HepG2 (cell line): ENCODE data around the gene STBD1. TPM values are rescaled to one million over a fixed set of nuclear protein-coding genes. Genes with fewer than 3 reads are reported as not detected.

Experiments
- ATAC-seq: fragments of 200-7000 bp; cut with Tn5 transposase; 3 replicates; pipeline ENCODE4 v1.9.1; 2020; ENCODE audit warnings: mild to moderate bottlenecking, moderate library complexity
- BruUV-seq: library from RNA; stranded (reverse); fragments of 400-500 nt; replicated peaks from 2 replicates; lab custom pipeline; 2021; lab: Mats Ljungman, UMichigan
- CTCF ChIA-PET: fragments of 300-600 bp; formaldehyde crosslinking; extraction: SDS; loops from one replicate; lab custom pipeline; 2021; ENCODE audit warnings: low total read pairs, inconsistent platforms, low intra/inter-chr PET ratio; lab: Yijun Ruan, JAX
- POLR2A ChIA-PET: fragments of 350-600 bp; sonication (Branson Sonifier 250); formaldehyde crosslinking; loops from one replicate; lab custom pipeline; 2020; ENCODE audit warnings: antibody characterized with exemption, inconsistent platforms; lab: Yijun Ruan, JAX
- DNase-seq: peaks from one replicate; pipeline ENCODE4 v3.0.0-alpha.2; 2015; ENCODE audit warnings: low spot score
- FAIRE-seq: peaks from 3 replicates; lab custom pipeline; 2011; peaks lifted over from hg19 to GRCh38; lab: Jason Lieb, UNC
- H2AFZ ChIP-seq: one replicate; pipeline ENCODE4 v1.6.1; 2011; ENCODE audit warnings: low read length, inconsistent platforms
- H3K27ac ChIP-seq: fragments of 300-600 bp; 3 replicates; pipeline ENCODE4 v1.8.0; 2011; ENCODE audit warnings: mixed run types, mild to moderate bottlenecking, mixed read lengths, low read length, inconsistent platforms; ENCODE audit not compliant: insufficient read depth; ENCODE audit errors: extremely low read length
- H3K27me3 ChIP-seq, 2 experiments: fragments of 200-600 bp in 1 of 2; 2 replicates in 1 of 2; 3 replicates in 1 of 2; pipeline versions ENCODE4 v1.6.0 to v1.8.0; 2011; ENCODE audit warnings: low read length in 2 of 2, mild to moderate bottlenecking in 2 of 2, moderate library complexity in 2 of 2, inconsistent platforms in 1 of 2; ENCODE audit not compliant: insufficient read depth in 2 of 2, control insufficient read depth in 1 of 2
- H3K36me3 ChIP-seq, 2 experiments: fragments of 200-600 bp in 1 of 2; replicated peaks in 1 of 2; 2 replicates in 1 of 2; 3 replicates in 1 of 2; pipeline versions ENCODE4 v1.5.1 to v1.8.0; 2011; ENCODE audit warnings: low read length in 2 of 2, inconsistent platforms in 1 of 2; ENCODE audit not compliant: insufficient read depth in 2 of 2, control insufficient read depth in 1 of 2
- H3K4me1 ChIP-seq: 2 replicates; pipeline ENCODE4 v1.5.1; 2012; ENCODE audit warnings: low read length, inconsistent platforms; ENCODE audit not compliant: insufficient read depth
- H3K4me2 ChIP-seq: 2 replicates; pipeline ENCODE4 v1.6.0; 2011; ENCODE audit warnings: low read depth, low read length, inconsistent platforms
- H3K4me3 ChIP-seq, 3 experiments: fragments of 200-600 bp in 1 of 3; sonication (generic), shearing (Covaris generic) in 1 of 3; replicated peaks in 1 of 3; 2 replicates each; pipeline ENCODE4 v1.5.1; 2011 to 2016; ENCODE audit warnings: low read length in 3 of 3, inconsistent platforms in 2 of 3, low read depth in 2 of 3, mild to moderate bottlenecking in 2 of 3, control low read depth in 1 of 3, mixed read lengths in 1 of 3; ENCODE audit not compliant: insufficient read depth in 1 of 3
- H3K79me2 ChIP-seq: one replicate; pipeline ENCODE4 v1.6.1; 2011; ENCODE audit warnings: low read length, inconsistent platforms; ENCODE audit not compliant: insufficient read depth
- H3K9ac ChIP-seq: 2 replicates; pipeline ENCODE4 v1.6.0; 2011; ENCODE audit warnings: mild to moderate bottlenecking, low read depth, low read length, inconsistent platforms; ENCODE audit not compliant: insufficient read depth
- H3K9me3 ChIP-seq: 2 replicates; pipeline ENCODE4 v1.5.1; 2012; ENCODE audit warnings: mild to moderate bottlenecking, low read length
- H4K20me1 ChIP-seq: 2 replicates; pipeline ENCODE4 v1.6.0; 2011; ENCODE audit warnings: inconsistent platforms, mild to moderate bottlenecking, low read length, moderate library complexity; ENCODE audit not compliant: insufficient read depth
- FOSL2 ChIP-seq: sonication (generic); formaldehyde crosslinking; IDR thresholded peaks from 2 replicates; pipeline ENCODE4 v1.4.0; 2020; ENCODE audit warnings: missing genetic modification reagents
- HCFC1 ChIP-seq: fragments of 150-350 bp; IDR thresholded peaks from 2 replicates; pipeline ENCODE4 v1.6.1; 2014; ENCODE audit warnings: low read depth, low read length
- MAFF ChIP-seq: IDR thresholded peaks from 2 replicates; pipeline ENCODE4 v1.6.1; 2011; ENCODE audit warnings: low read depth, low read length, improper control_type of control experiment
- MAFK ChIP-seq, 2 experiments: IDR thresholded peaks in 1 of 2; conservative IDR thresholded peaks in 1 of 2; 2 replicates each; pipeline ENCODE4 v1.6.1; 2011; ENCODE audit warnings: improper control_type of control experiment in 2 of 2, low read length in 2 of 2
- RARG ChIP-seq: sonication (generic); formaldehyde crosslinking; IDR thresholded peaks from 2 replicates; pipeline ENCODE4 v1.4.0; 2020; ENCODE audit warnings: low read depth, mild to moderate bottlenecking, missing genetic modification reagents
- SETDB1 ChIP-seq: sonication (generic); formaldehyde crosslinking; IDR thresholded peaks from 2 replicates; pipeline ENCODE4 v1.5.1; 2020; ENCODE audit warnings: missing genetic modification reagents, mild to moderate bottlenecking, borderline replicate concordance
- ZNF17 ChIP-seq: sonication (generic); formaldehyde crosslinking; IDR thresholded peaks from 2 replicates; pipeline ENCODE4 v1.5.0; 2020; ENCODE audit warnings: mild to moderate bottlenecking, missing genetic modification reagents
- ZNF256 ChIP-seq: sonication (generic); formaldehyde crosslinking; conservative IDR thresholded peaks from 2 replicates; pipeline ENCODE4 v1.4.0; 2020; ENCODE audit warnings: missing genetic modification reagents
- ZNF644 ChIP-seq: IDR thresholded peaks from 2 replicates; pipeline ENCODE4 v1.6.1; 2016; ENCODE audit warnings: low read depth
- WGBS: methylation state at CpG from one replicate; pipeline ENCODE4 v1.1.6; 2017; ENCODE audit warnings: low lambda C conversion rate; 5-methylcytosine and 5-hydroxymethylcytosine counted together
- in situ Hi-C: cut with HindIII; loops from 2 replicates; pipeline ENCODE4 v1.10.0; 2017; ENCODE audit warnings: low pct_unique_long_range_greater_than_20kb; ENCODE audit not compliant: extremely low pct_ligation_motif_present
- intact Hi-C: fragments of 100-400 bp; cut with micrococcal nuclease; formaldehyde crosslinking; loops from one replicate; pipeline ENCODE4 v1.10.0; 2022; ENCODE audit not compliant: unreplicated experiment
- polyA plus RNA-seq, 8 experiments: library from polyadenylated mRNA; depleted of rRNA in 3 of 8; stranded (reverse) in 7 of 8; unstranded in 1 of 8; fragments of >200 nt; fragmentation: Illumina TruSeq in 4 of 8; extraction: Trizol in 4 of 8; gene quantifications; 2 replicates each; pipeline versions ENCODE4 v1.2.1 to v1.2.3, GENCODE V29; 2011 to 2016; ENCODE audit warnings: low read depth in 4 of 8, missing spikeins in 1 of 8, mixed read lengths in 1 of 8; ENCODE audit not compliant: insufficient read depth in 1 of 8
- total RNA-seq, 5 experiments: library from RNA; depleted of rRNA; stranded (reverse); fragments of >200 nt; fragmentation: Illumina TruSeq; extraction: Trizol; gene quantifications; 2 replicates each; pipeline ENCODE4 v1.2.3, GENCODE V29; 2016; ENCODE audit warnings: low read depth in 1 of 5
- TF ChIP-seq, protein P1 (sequence below), 2 experiments: IDR thresholded peaks; 2 replicates each; pipeline ENCODE4 v1.6.1; 2011 to 2012; ENCODE audit warnings: low read length in 2 of 2, borderline replicate concordance in 1 of 2, low read depth in 1 of 2, mild to moderate bottlenecking in 1 of 2, moderate library complexity in 1 of 2

STBD1 gene
- total and polyA plus RNA-seq, 2 of the 13 experiments (the other 11 are each of a cell fraction or from before 2014, with no cell fraction given): 2.8 to 4.3 TPM

DNA sequence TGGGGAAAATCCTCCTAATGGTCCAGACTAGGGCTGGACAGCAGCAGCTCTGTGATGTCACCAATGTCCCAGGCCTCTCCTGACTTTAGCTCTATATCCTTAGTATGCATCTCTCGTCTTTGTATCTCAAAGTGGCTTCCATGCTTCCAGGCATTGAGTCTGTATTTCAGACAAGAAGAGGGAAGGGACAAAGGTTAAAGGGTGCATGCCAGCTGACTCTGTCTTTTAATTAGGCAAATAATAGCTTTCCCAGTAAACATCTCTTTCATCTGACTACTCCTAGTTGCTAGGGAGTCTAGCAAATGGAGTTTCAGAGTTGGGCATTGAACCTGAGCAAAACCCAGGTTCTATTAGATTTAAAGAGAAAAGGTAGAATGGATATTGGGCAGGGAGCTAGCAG is 49.6 kb upstream of the STBD1 start:
- H3K27ac ChIP-seq: no peak overlapping the region
- ATAC-seq: no peak
- H3K9ac ChIP-seq: no peak overlapping the region
- H2AFZ ChIP-seq: no peak overlapping the region
- H3K9me3 ChIP-seq: no peaks in the 10 kb centered on the region
- FAIRE-seq: no peak
- H3K4me1 ChIP-seq: peaks cover 34% of the 10 kb centered on the region
- CTCF ChIA-PET: no interaction called here
- H3K27me3 ChIP-seq: no peaks in the 10 kb centered on the region
- POLR2A ChIA-PET: interaction anchor here (1.0 kb wide), 1 partner anchor 9 kb away, joined by 4 read pairs; no protein-coding TSS in a partner anchor
- in situ Hi-C loops (loop anchor here (10.0 kb wide), 1 partner anchor 118 kb away; no protein-coding TSS in a partner anchor), intact Hi-C loops (no loop called here)
- no TSS peak for BruUV-seq
- H4K20me1 ChIP-seq: no peaks in the 10 kb centered on the region
- H3K79me2 ChIP-seq: no peaks in the 10 kb centered on the region
- WGBS: 15% methylated on average over 1 of the region's 1 CpG
- no peaks in the 10 kb centered on the region for H3K36me3 ChIP-seq
- no peak for DNase-seq
- TF ChIP-seq, protein P1, sequence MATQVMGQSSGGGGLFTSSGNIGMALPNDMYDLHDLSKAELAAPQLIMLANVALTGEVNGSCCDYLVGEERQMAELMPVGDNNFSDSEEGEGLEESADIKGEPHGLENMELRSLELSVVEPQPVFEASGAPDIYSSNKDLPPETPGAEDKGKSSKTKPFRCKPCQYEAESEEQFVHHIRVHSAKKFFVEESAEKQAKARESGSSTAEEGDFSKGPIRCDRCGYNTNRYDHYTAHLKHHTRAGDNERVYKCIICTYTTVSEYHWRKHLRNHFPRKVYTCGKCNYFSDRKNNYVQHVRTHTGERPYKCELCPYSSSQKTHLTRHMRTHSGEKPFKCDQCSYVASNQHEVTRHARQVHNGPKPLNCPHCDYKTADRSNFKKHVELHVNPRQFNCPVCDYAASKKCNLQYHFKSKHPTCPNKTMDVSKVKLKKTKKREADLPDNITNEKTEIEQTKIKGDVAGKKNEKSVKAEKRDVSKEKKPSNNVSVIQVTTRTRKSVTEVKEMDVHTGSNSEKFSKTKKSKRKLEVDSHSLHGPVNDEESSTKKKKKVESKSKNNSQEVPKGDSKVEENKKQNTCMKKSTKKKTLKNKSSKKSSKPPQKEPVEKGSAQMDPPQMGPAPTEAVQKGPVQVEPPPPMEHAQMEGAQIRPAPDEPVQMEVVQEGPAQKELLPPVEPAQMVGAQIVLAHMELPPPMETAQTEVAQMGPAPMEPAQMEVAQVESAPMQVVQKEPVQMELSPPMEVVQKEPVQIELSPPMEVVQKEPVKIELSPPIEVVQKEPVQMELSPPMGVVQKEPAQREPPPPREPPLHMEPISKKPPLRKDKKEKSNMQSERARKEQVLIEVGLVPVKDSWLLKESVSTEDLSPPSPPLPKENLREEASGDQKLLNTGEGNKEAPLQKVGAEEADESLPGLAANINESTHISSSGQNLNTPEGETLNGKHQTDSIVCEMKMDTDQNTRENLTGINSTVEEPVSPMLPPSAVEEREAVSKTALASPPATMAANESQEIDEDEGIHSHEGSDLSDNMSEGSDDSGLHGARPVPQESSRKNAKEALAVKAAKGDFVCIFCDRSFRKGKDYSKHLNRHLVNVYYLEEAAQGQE (IDR thresholded peaks at IDR 0.05; ENCODE audit: borderline replicate concordance in 1 of 2, low read depth in 1 of 2, low read length in 2 of 2): peak in 1 of 2 experiments; percentile 49; a peak in 3 of 4 replicates
- TF ChIP-seq RARG (CRISPR knock-in tag): no peak
- no peak overlapping the region for H3K4me3 ChIP-seq
- H3K4me2 ChIP-seq: no peak overlapping the region

DNA sequence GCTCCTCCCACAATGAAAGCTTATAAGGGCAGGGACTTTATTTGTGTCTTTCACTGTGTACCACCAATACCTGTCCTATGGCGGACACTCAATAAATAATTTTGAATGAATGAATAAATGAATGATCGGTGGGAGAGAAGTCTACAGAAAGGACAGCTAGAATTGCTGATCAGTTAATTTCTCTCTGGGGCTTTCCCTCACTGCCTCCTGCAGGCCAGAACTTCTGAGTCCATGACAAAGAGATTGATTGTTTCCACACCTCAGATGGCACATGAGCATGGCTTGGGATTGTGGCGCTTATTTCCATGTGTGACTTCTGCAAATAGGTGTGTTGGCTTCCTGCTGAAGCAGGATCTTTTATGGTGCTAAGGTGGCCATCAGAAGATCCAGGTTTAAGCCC is 48.7 kb upstream of the STBD1 start:
- in situ Hi-C loops: loop anchor here (10.0 kb wide), 1 partner anchor 117 kb away; no protein-coding TSS in a partner anchor

More for the DNA sequence above, 48.7 kb upstream of the STBD1 start:
- Histone ChIP-seq H3K9me3 (no peaks in the 10 kb centered on the region), H4K20me1 (no peaks in the 10 kb centered on the region), H3K27ac (no peak overlapping the region), H3K27me3 (no peaks in the 10 kb centered on the region)
- no TSS peak for BruUV-seq
- FAIRE-seq: no peak
- POLR2A ChIA-PET: no interaction called here
- no peak for TF ChIP-seq SETDB1 (CRISPR knock-in tag)
- TF ChIP-seq ZNF17 (CRISPR knock-in tag): no peak
- TF ChIP-seq MAFF: peak; percentile 35; the same call in 1 of the 2 replicates
- TF ChIP-seq MAFK (conservative IDR thresholded peaks at IDR 0.05 in 1 of 2, IDR thresholded peaks at IDR 0.05 in 1 of 2; ENCODE audit: low read length in 2 of 2): peak; percentile 34 to 51; a peak in 2 of 4 replicates
- no peak for TF ChIP-seq HCFC1
- peak; percentile 24; the same call in 1 of the 2 replicates for TF ChIP-seq ZNF644
- TF ChIP-seq FOSL2: no peak
- TF ChIP-seq ZNF256: no peak
- TF ChIP-seq, all 625 proteins: peak for 3
- no peaks in the 10 kb centered on the region for H3K36me3 ChIP-seq
- H3K4me2 ChIP-seq: no peak overlapping the region
- 42% methylated on average over 3 of the region's 3 CpGs for WGBS
- intact Hi-C loops: no loop called here
- no peak for DNase-seq
- H3K9ac ChIP-seq: no peak overlapping the region
- H3K79me2 ChIP-seq: no peaks in the 10 kb centered on the region
- peak; percentile 60 for ATAC-seq
- no peak overlapping the region for H3K4me3 ChIP-seq
- H2AFZ ChIP-seq: no peak overlapping the region
- H3K4me1 ChIP-seq: peaks cover 34% of the 10 kb centered on the region
- CTCF ChIA-PET: no interaction called here
